BE2C (cell line): ENCODE measurements around the gene OR2A12.
"Not testable (repeated sequence)": the region's sequence is repeated elsewhere in the genome, so short reads cannot be mapped to it uniquely, and the experiment has no call there.

Source experiments
- DNase-seq: peaks from one replicate; pipeline ENCODE4 v3.0.0-alpha.2; 2020
- H3K27me3 ChIP-seq: fragments of 250-450 bp; sonication (Bioruptor Pico); 2 replicates; pipeline ENCODE4 v1.5.1; 2020; ENCODE audit warnings: mild to moderate bottlenecking
- H3K36me3 ChIP-seq: fragments of 250-450 bp; sonication (Bioruptor Pico); 2 replicates; pipeline ENCODE4 v1.5.1; 2020; ENCODE audit warnings: mild to moderate bottlenecking
- H3K4me1 ChIP-seq: fragments of 250-450 bp; sonication (Bioruptor Pico); 2 replicates; pipeline ENCODE4 v1.5.1; 2020
- H3K4me3 ChIP-seq: 2 replicates; pipeline ENCODE4 v1.5.1; 2011; ENCODE audit warnings: low read depth, low read length
- H3K9me3 ChIP-seq: fragments of 250-450 bp; sonication (Bioruptor Pico); 2 replicates; pipeline ENCODE4 v1.5.1; 2020
- TF ChIP-seq, protein P1 (sequence below): IDR thresholded peaks from 2 replicates; pipeline ENCODE4 v1.5.1; 2012; ENCODE audit warnings: mild to moderate bottlenecking, low read depth, low read length

The OR2A12 gene

DNA sequence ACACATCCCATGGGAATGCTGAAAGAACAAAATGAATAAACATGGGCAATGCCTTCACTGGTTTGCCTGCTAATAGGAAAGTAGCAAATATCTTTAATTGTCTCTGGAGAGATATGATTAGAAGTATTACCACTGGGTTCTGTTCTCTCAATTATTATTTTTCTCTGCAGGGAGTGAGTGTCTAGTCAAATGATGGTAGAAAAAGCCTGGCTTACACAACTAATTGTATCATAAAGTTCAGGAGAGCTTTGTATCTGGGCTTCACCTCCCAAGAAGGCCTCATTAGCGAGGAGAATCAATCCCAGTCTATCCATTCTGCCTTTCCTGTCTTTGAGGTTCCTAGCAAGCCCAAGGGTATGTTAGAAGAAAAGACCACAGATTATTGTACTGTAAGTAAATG is 36.8 kb downstream of the OR2A12 start, which contains the start of gene OR2A14:
Gene OR2A14, plus strand, starts transcription at position 301 of the 400 bp plus-strand sequence. CDS start 5,937 bp downstream, outside the sequence.
- Histone ChIP-seq H3K36me3 (no peaks in the 10 kb centered on the region), H3K4me1 (no peaks in the 10 kb centered on the region), H3K9me3 (no peaks in the 10 kb centered on the region), H3K4me3 (no peak within 1 kb of the TSS), H3K27me3 (no peaks in the 10 kb centered on the region)
- no peak for DNase-seq
- TF ChIP-seq, protein P1, sequence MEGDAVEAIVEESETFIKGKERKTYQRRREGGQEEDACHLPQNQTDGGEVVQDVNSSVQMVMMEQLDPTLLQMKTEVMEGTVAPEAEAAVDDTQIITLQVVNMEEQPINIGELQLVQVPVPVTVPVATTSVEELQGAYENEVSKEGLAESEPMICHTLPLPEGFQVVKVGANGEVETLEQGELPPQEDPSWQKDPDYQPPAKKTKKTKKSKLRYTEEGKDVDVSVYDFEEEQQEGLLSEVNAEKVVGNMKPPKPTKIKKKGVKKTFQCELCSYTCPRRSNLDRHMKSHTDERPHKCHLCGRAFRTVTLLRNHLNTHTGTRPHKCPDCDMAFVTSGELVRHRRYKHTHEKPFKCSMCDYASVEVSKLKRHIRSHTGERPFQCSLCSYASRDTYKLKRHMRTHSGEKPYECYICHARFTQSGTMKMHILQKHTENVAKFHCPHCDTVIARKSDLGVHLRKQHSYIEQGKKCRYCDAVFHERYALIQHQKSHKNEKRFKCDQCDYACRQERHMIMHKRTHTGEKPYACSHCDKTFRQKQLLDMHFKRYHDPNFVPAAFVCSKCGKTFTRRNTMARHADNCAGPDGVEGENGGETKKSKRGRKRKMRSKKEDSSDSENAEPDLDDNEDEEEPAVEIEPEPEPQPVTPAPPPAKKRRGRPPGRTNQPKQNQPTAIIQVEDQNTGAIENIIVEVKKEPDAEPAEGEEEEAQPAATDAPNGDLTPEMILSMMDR = no peak

DNA sequence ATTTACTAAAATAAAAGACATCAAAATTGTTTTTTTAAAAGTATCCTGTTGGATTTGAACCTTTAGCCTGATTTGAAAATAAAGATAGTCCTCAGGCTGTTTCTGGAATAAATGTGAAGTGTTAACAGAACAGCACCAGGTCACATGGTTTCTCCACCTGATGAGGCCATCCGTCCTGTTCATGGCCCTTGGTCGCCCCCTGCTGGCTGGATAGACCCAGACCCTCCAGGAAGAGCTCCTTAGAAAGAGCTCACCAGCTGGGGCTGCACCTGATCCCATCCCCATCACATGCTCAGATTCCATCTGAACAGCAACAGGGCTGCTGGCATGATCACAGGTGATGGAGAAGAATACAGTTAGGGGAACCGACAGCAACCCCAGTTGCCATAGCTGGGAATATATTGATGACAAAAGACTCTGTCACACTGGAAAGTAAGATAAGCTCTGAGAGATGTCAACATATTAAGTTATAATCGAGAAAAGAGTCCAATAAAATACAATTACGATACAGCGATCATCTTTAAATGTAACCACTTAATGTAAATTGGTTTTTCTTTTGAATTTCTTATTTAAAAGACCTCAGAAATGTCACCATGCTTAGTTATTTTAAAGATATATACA is 41.7 kb downstream of the OR2A12 start:
- DNase-seq = peak; percentile 93
- Histone ChIP-seq H3K27me3 (no peaks in the 10 kb centered on the region), H3K4me3 (no peak overlapping the region), H3K4me1 (no peaks in the 10 kb centered on the region), H3K36me3 (no peaks in the 10 kb centered on the region), H3K9me3 (no peaks in the 10 kb centered on the region)
- TF ChIP-seq, protein P1 = peak; percentile 89

DNA sequence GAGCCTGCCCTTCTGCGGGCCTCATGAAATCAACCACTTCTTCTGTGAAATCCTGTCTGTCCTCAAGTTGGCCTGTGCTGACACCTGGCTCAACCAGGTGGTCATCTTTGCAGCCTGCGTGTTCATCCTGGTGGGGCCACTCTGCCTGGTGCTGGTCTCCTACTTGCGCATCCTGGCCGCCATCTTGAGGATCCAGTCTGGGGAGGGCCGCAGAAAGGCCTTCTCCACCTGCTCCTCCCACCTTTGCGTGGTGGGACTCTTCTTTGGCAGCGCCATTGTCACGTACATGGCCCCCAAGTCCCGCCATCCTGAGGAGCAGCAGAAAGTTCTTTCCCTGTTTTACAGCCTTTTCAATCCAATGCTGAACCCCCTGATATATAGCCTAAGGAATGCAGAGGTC is 43.5 kb downstream of the OR2A12 start:
- not testable (repeated sequence) for H3K4me3 ChIP-seq, DNase-seq, H3K27me3 ChIP-seq, H3K9me3 ChIP-seq, H3K36me3 ChIP-seq, H3K4me1 ChIP-seq

DNA sequence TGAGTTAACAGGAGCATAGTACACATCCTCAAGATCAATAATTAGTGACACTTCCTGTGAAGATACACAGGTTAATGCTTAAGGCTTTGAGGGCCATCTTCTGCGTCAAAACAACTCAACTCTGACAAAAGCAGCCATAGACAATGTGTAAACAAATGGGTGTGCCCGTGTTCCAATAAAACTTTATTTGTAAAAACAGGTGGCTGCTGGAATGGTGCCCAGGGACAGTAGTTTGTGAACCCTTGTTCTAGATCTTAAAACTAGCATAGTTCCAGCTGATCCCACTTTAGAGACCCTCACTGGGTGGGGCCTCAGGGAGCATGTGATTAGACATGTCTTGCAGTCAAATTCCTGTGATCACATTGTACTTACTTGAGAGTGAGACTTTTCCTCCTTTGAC is 44.7 kb downstream of the OR2A12 start:
- no peak for DNase-seq
- no peaks in the 10 kb centered on the region for H3K4me1 ChIP-seq
- H3K4me3 ChIP-seq = no peak overlapping the region
- H3K27me3 ChIP-seq = no peaks in the 10 kb centered on the region
- no peaks in the 10 kb centered on the region for H3K36me3 ChIP-seq
- TF ChIP-seq, protein P1 = no peak
- no peaks in the 10 kb centered on the region for H3K9me3 ChIP-seq

DNA sequence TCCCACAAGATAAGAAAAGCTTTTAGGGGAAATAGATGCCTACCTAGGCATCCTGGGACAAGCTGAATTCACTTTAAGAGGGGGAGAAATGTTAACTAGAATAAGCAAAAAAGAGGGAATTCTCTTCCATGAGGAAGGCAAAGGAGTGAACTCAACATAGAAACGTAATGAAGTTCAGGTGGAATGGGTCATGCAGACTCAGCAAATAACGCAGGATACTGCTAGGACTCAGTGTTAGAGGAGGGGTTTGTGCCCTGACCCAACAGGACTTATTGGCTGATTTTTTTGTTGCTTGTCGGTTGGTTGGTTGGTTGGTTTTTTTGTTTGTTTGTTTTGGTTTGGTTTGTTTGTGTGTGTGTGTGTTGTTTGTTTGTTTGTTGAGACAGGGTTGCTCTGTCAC is 46.2 kb downstream of the OR2A12 start:
- no peak overlapping the region for H3K4me3 ChIP-seq
- H3K4me1 ChIP-seq = no peaks in the 10 kb centered on the region
- H3K9me3 ChIP-seq = no peaks in the 10 kb centered on the region
- DNase-seq = no peak
- TF ChIP-seq, protein P1 = no peak
- no peaks in the 10 kb centered on the region for H3K27me3 ChIP-seq
- no peaks in the 10 kb centered on the region for H3K36me3 ChIP-seq

DNA sequence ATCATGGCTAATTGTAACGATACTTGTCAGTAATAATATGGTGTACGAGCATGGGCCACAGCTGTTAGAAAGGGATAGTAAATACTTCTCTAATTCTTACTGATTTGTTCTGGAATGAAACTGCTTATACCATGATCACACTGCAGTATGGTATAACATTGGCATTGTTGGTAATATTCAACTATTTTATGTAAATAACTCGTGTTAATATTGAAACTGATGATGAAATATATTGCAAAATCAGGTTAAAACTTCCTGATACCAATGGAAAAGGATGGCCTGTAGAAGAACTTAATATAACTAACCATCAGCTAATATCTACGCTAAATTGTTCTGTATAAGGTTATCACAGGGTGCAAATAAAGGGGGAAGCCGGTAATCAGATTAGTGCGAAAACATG is 47.2 kb downstream of the OR2A12 start:
- H3K4me1 ChIP-seq = no peaks in the 10 kb centered on the region

More for the DNA sequence above, 47.2 kb downstream of the OR2A12 start:
- DNase-seq = no peak
- Histone ChIP-seq H3K4me3 (no peak overlapping the region), H3K27me3 (no peaks in the 10 kb centered on the region), H3K36me3 (no peaks in the 10 kb centered on the region), H3K9me3 (no peaks in the 10 kb centered on the region)
- TF ChIP-seq, protein P1 = no peak
